SK-N-SH treated with all-trans-retinoic acid at 6 μM for 48 hours (cell line): Measurements from ENCODE around the gene VTI1A.

Experiments used
- ATAC-seq: fragments of 200-7000 bp; cut with Tn5 transposase; 3 replicates; pipeline ENCODE4 v1.9.1; 2020; ENCODE audit warnings: mild to moderate bottlenecking, moderate library complexity
- ARNTL ChIP-seq: fragments of 450-650 bp; formaldehyde crosslinking; IDR thresholded peaks from 2 replicates; pipeline ENCODE4 v1.5.0; 2020; ENCODE audit warnings: low read depth, mild to moderate bottlenecking, moderate library complexity, borderline replicate concordance
- BACH2 ChIP-seq: fragments of 250-450 bp; sonication (Bioruptor Pico); IDR thresholded peaks from 2 replicates; pipeline ENCODE4 v1.9.0; 2021; ENCODE audit warnings: mild to moderate bottlenecking, borderline replicate concordance
- CSDC2 ChIP-seq: fragments of 250-450 bp; sonication (Bioruptor Pico); IDR thresholded peaks from 2 replicates; pipeline ENCODE4 v1.5.0; 2020; ENCODE audit warnings: mild to moderate bottlenecking, moderate library complexity
- CSRNP3 ChIP-seq: fragments of 250-450 bp; sonication (Bioruptor Pico); IDR thresholded peaks from 2 replicates; pipeline ENCODE4 v1.5.1; 2021; ENCODE audit warnings: mild to moderate bottlenecking, moderate library complexity
- ESRRG ChIP-seq: fragments of 250-450 bp; sonication (Bioruptor Pico); IDR thresholded peaks from 2 replicates; pipeline ENCODE4 v1.6.1; 2021; ENCODE audit warnings: mild to moderate bottlenecking
- GLIS3 ChIP-seq: fragments of 250-450 bp; sonication (Bioruptor Pico); IDR thresholded peaks from 2 replicates; pipeline ENCODE4 v1.5.0; 2020; ENCODE audit warnings: mild to moderate bottlenecking, moderate library complexity
- ISL1 ChIP-seq: fragments of 250-450 bp; sonication (Bioruptor Pico); IDR thresholded peaks from 2 replicates; pipeline ENCODE4 v2.1.2; 2022; ENCODE audit warnings: mild to moderate bottlenecking, moderate library complexity
- OSR1 ChIP-seq: fragments of 250-450 bp; sonication (Bioruptor Pico); IDR thresholded peaks from 2 replicates; pipeline ENCODE4 v1.8.0; 2022; ENCODE audit warnings: moderate library complexity, mild to moderate bottlenecking, inconsistent platforms
- PATZ1 ChIP-seq: fragments of 250-450 bp; sonication (Bioruptor Pico); IDR thresholded peaks from 2 replicates; pipeline ENCODE4 v1.8.0; 2020; ENCODE audit warnings: mild to moderate bottlenecking, moderate library complexity, borderline replicate concordance
- POU6F1 ChIP-seq: fragments of 250-450 bp; sonication (Bioruptor Pico); IDR thresholded peaks from 2 replicates; pipeline ENCODE4 v1.8.0; 2021; ENCODE audit warnings: low read depth, mild to moderate bottlenecking, moderate library complexity, borderline replicate concordance
- PPARA ChIP-seq: fragments of 250-450 bp; sonication (Bioruptor Pico); IDR thresholded peaks from 2 replicates; pipeline ENCODE4 v1.5.0; 2020; ENCODE audit warnings: mild to moderate bottlenecking, borderline replicate concordance
- RARB ChIP-seq: fragments of 250-450 bp; sonication (Bioruptor Pico); IDR thresholded peaks from 2 replicates; pipeline ENCODE4 v1.8.0; 2021; ENCODE audit warnings: mild to moderate bottlenecking, moderate library complexity
- SNAI2 ChIP-seq: fragments of 250-450 bp; sonication (Bioruptor Pico); IDR thresholded peaks from 2 replicates; pipeline ENCODE4 v1.5.0; 2020; ENCODE audit warnings: mild to moderate bottlenecking, moderate library complexity
- TCF4 ChIP-seq: fragments of 250-450 bp; sonication (Bioruptor Pico); IDR thresholded peaks from 2 replicates; pipeline ENCODE4 v1.8.0; 2021; ENCODE audit warnings: mild to moderate bottlenecking, moderate library complexity, borderline replicate concordance
- TOX ChIP-seq: fragments of 250-450 bp; sonication (Bioruptor Pico); IDR thresholded peaks from 2 replicates; pipeline ENCODE4 v1.8.0; 2021; ENCODE audit warnings: mild to moderate bottlenecking, moderate library complexity, borderline replicate concordance
- TSHZ2 ChIP-seq: fragments of 250-450 bp; sonication (Bioruptor Pico); IDR thresholded peaks from 2 replicates; pipeline ENCODE4 v1.5.0; 2020; ENCODE audit warnings: mild to moderate bottlenecking, moderate library complexity
- ZC3H10 ChIP-seq: fragments of 250-450 bp; sonication (Bioruptor Pico); IDR thresholded peaks from 2 replicates; pipeline ENCODE4 v1.5.1; 2021; ENCODE audit warnings: mild to moderate bottlenecking, moderate library complexity
- ZFP3 ChIP-seq: fragments of 250-450 bp; sonication (Bioruptor Pico); IDR thresholded peaks from 2 replicates; pipeline ENCODE4 v1.5.0; 2020; ENCODE audit warnings: mild to moderate bottlenecking, moderate library complexity
- ZFP30 ChIP-seq: fragments of 450-650 bp; formaldehyde crosslinking; IDR thresholded peaks from 2 replicates; pipeline ENCODE4 v1.5.0; 2022; ENCODE audit warnings: mild to moderate bottlenecking, moderate library complexity
- ZNF565 ChIP-seq: fragments of 450-650 bp; formaldehyde crosslinking; conservative IDR thresholded peaks from 2 replicates; pipeline ENCODE4 v1.5.0; 2020; ENCODE audit warnings: low read depth, mild to moderate bottlenecking, moderate library complexity
- ZNF70 ChIP-seq: fragments of 450-650 bp; formaldehyde crosslinking; IDR thresholded peaks from 2 replicates; pipeline ENCODE4 v1.5.0; 2020; ENCODE audit warnings: mild to moderate bottlenecking, moderate library complexity
- ZNF8 ChIP-seq: fragments of 450-650 bp; formaldehyde crosslinking; IDR thresholded peaks from 2 replicates; pipeline ENCODE4 v1.5.0; 2020; ENCODE audit warnings: mild to moderate bottlenecking, moderate library complexity

VTI1A gene

GRCh38 chr10:112819231-112819630, 372.2 kb downstream of the VTI1A start:
- TF ChIP-seq POU6F1 (CRISPR knock-in tag) (no peak), GLIS3 (CRISPR knock-in tag) (no peak), PATZ1 (CRISPR knock-in tag) (no peak), ZNF8 (CRISPR knock-in tag) (no peak), BACH2 (CRISPR knock-in tag) (no peak), TOX (CRISPR knock-in tag) (no peak), ARNTL (CRISPR knock-in tag) (no peak), SNAI2 (CRISPR knock-in tag) (no peak), ISL1 (CRISPR knock-in tag) (no peak), CSRNP3 (CRISPR knock-in tag) (no peak), CSDC2 (CRISPR knock-in tag) (no peak), OSR1 (CRISPR knock-in tag) (no peak), PPARA (CRISPR knock-in tag) (no peak), ESRRG (CRISPR knock-in tag) (no peak), RARB (no peak)
- ATAC-seq, result no peak

- ATAC-seq, result no peak
- no peak for TF ChIP-seq OSR1 (CRISPR knock-in tag)
- TF ChIP-seq BACH2 (CRISPR knock-in tag), result no peak
- TF ChIP-seq SNAI2 (CRISPR knock-in tag), result no peak
- no peak for TF ChIP-seq PATZ1 (CRISPR knock-in tag)
- TF ChIP-seq ZC3H10, result no peak
- no peak for TF ChIP-seq ZNF8 (CRISPR knock-in tag)
- no peak for TF ChIP-seq ZNF70 (CRISPR knock-in tag)
- TF ChIP-seq RARB, result no peak
- TF ChIP-seq GLIS3 (CRISPR knock-in tag), result no peak
- TF ChIP-seq CSRNP3 (CRISPR knock-in tag), result no peak
- no peak for TF ChIP-seq ISL1 (CRISPR knock-in tag)
- TF ChIP-seq ZFP30, result no peak
- TF ChIP-seq ESRRG (CRISPR knock-in tag), result no peak
- no peak for TF ChIP-seq TSHZ2
- TF ChIP-seq TCF4, result no peak
- TF ChIP-seq ZFP3, result no peak
- no peak for TF ChIP-seq PPARA (CRISPR knock-in tag)
- TF ChIP-seq ZNF565, result no peak
Measured at GRCh38 chr10:112820320-112820719, 373.3 kb downstream of the VTI1A start.
